Ovary (tissue), 3 donors: Measurements from ENCODE around the gene AGXT.

Source experiments
- EP300 ChIP-seq: sonication (generic); formaldehyde crosslinking; IDR thresholded peaks from one replicate; pipeline ENCODE4 v1.6.1; 2017; ENCODE audit warnings: antibody characterized with exemption
- POLR2A ChIP-seq: fragments of 450-650 bp; IDR thresholded peaks from one replicate; pipeline ENCODE4 v1.6.1; 2017; ENCODE audit warnings: antibody characterized with exemption, mild to moderate bottlenecking, moderate library complexity
- TF ChIP-seq, protein P1 (sequence below), 3 donors: fragments of 450-650 bp in 2 of 3; fragments of 200-600 bp in 1 of 3; IDR thresholded peaks; one replicate each; pipeline versions ENCODE4 v1.5.1 to v1.8.0; 2016 to 2022; ENCODE audit warnings: antibody characterized with exemption in 3 of 3, mild to moderate bottlenecking in 1 of 3
- donor health status: DM: no; HTN: no; CAD: no.

DNA sequence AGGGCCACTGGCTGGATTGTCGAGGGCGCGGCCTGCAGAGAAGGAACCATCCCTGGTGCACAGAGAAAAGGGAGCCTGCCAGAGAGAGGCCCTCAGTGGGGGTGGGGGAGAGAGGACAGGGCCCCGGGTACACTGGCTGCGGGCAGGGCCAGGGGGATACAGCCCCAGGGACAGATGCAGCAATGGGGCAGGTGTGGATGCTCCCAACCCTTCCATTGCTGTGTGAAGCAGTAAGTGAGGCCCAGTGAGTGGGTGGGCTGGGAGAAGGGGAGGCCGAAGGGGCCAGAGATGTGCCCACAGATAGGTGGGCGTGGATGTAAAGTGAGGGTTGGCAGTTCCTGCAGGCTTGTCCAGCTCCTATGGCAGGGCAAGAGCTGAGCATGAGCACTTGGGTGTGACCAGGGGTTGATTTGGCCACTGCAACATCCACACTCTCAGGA, 7.4 kb downstream of the AGXT start:
- no peak for TF ChIP-seq POLR2A
- TF ChIP-seq, protein P1, sequence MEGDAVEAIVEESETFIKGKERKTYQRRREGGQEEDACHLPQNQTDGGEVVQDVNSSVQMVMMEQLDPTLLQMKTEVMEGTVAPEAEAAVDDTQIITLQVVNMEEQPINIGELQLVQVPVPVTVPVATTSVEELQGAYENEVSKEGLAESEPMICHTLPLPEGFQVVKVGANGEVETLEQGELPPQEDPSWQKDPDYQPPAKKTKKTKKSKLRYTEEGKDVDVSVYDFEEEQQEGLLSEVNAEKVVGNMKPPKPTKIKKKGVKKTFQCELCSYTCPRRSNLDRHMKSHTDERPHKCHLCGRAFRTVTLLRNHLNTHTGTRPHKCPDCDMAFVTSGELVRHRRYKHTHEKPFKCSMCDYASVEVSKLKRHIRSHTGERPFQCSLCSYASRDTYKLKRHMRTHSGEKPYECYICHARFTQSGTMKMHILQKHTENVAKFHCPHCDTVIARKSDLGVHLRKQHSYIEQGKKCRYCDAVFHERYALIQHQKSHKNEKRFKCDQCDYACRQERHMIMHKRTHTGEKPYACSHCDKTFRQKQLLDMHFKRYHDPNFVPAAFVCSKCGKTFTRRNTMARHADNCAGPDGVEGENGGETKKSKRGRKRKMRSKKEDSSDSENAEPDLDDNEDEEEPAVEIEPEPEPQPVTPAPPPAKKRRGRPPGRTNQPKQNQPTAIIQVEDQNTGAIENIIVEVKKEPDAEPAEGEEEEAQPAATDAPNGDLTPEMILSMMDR (IDR thresholded peaks at IDR 0.05) = no peak
- TF ChIP-seq EP300 = no peak
